Stimulated activated CD4-positive, alpha-beta T cell treated with anti-CD3 and anti-CD28 coated beads, Interleukin-12 subunit alpha, Interleukin-12 subunit beta, amount 100 ng/mL, for 24 hours (primary cell): ENCODE measurements around the gene ENGASE.
"Not testable (repeated sequence)": the region's sequence is repeated elsewhere in the genome, so short reads cannot be mapped to it uniquely, and the experiment has no call there.

Source experiments
- DNase-seq, 2 experiments: peaks; one replicate each; pipeline ENCODE4 v3.0.0-alpha.2; 2020; ENCODE audit warnings: low read depth in 2 of 2

Gene ENGASE

GRCh38 chr17:79074649-79075445, at the start of gene ENGASE:
TSS of gene ENGASE (plus strand) at chr17:79074824. CDS start at chr17:79074945, 121 bp downstream.
- DNase-seq, result peak; percentile 76 to 86

- no peak for DNase-seq
These were observed 49.5 kb upstream of the ENGASE start for GRCh38 chr17:79024901-79025737.

- DNase-seq, result no peak
These were observed 48.0 kb upstream of the ENGASE start for GRCh38 chr17:79026376-79027273.

- no peak for DNase-seq
These were observed 47.2 kb upstream of the ENGASE start for GRCh38 chr17:79027274-79027924.

- DNase-seq, result no peak
These were observed 46.6 kb upstream of the ENGASE start for GRCh38 chr17:79027925-79028491.

GRCh38 chr17:79028496-79029326, 45.9 kb upstream of the ENGASE start:
- no peak for DNase-seq

GRCh38 chr17:79029327-79030009, 45.2 kb upstream of the ENGASE start:
- DNase-seq, result no peak

- DNase-seq, result not testable (repeated sequence)
These were observed 44.0 kb upstream of the ENGASE start for GRCh38 chr17:79030636-79031035.

- no peak for DNase-seq
These were observed 42.4 kb upstream of the ENGASE start for GRCh38 chr17:79031996-79032875.

GRCh38 chr17:79033046-79033616, 41.5 kb upstream of the ENGASE start:
- DNase-seq, result no peak

- no peak for DNase-seq
These were observed 40.7 kb upstream of the ENGASE start for GRCh38 chr17:79033741-79034501.

GRCh38 chr17:79034931-79035485, 39.6 kb upstream of the ENGASE start:
- no peak for DNase-seq

- DNase-seq, result no peak
These were observed 38.9 kb upstream of the ENGASE start for GRCh38 chr17:79035686-79036085.

GRCh38 chr17:79036181-79036580, 38.4 kb upstream of the ENGASE start:
- DNase-seq, result no peak

GRCh38 chr17:79036596-79036995, 38.0 kb upstream of the ENGASE start:
- DNase-seq, result no peak

GRCh38 chr17:79038545-79039135, 36.0 kb upstream of the ENGASE start:
- no peak for DNase-seq

GRCh38 chr17:79039171-79039570, 35.5 kb upstream of the ENGASE start:
- no peak for DNase-seq
